GM06990 (cell line): ENCODE measurements around the gene SCRG1.

Source experiments
- DNase-seq: peaks from one replicate; pipeline ENCODE4 v3.0.0-alpha.2; 2011; ENCODE audit not compliant: insufficient read length; ENCODE audit errors: extremely low read depth
- H3K27me3 ChIP-seq: replicated peaks from 2 replicates; pipeline ENCODE4 v1.6.0; 2011; ENCODE audit warnings: low read length; ENCODE audit not compliant: control insufficient read depth, insufficient read depth
- H3K36me3 ChIP-seq: 2 replicates; pipeline ENCODE4 v1.5.1; 2011; ENCODE audit warnings: low read length; ENCODE audit not compliant: control insufficient read depth, insufficient read depth
- H3K4me3 ChIP-seq: replicated peaks from 2 replicates; pipeline ENCODE4 v1.5.1; 2011; ENCODE audit warnings: low read depth, mild to moderate bottlenecking, control low read depth, low read length
- CTCF ChIP-seq: IDR thresholded peaks from 2 replicates; pipeline ENCODE4 v1.5.1; 2011; ENCODE audit warnings: low read length, control low read depth, mild to moderate bottlenecking, inconsistent platforms; ENCODE audit not compliant: insufficient read depth, poor library complexity, severe bottlenecking

Gene SCRG1

GRCh38 chr4:173357939-173358338 is 41.0 kb downstream of the SCRG1 start:
- TF ChIP-seq CTCF, result no peak
- no peak for DNase-seq
- no peaks in the 10 kb centered on the region for H3K36me3 ChIP-seq
- H3K27me3 ChIP-seq, result no peaks in the 10 kb centered on the region
- H3K4me3 ChIP-seq, result no peak overlapping the region

GRCh38 chr4:173347467-173347866 is 51.4 kb downstream of the SCRG1 start:
- Histone ChIP-seq H3K36me3 (no peaks in the 10 kb centered on the region), H3K27me3 (no peaks in the 10 kb centered on the region), H3K4me3 (no peak overlapping the region)
- DNase-seq, result no peak
- no peak for TF ChIP-seq CTCF

- H3K4me3 ChIP-seq, result no peak overlapping the region
- no peaks in the 10 kb centered on the region for H3K36me3 ChIP-seq
- no peaks in the 10 kb centered on the region for H3K27me3 ChIP-seq
- TF ChIP-seq CTCF, result no peak
- DNase-seq, result no peak
Observed at GRCh38 chr4:173346074-173346473, 52.8 kb downstream of the SCRG1 start.

GRCh38 chr4:173345648-173346047 is 53.3 kb downstream of the SCRG1 start:
- no peaks in the 10 kb centered on the region for H3K36me3 ChIP-seq
- no peak overlapping the region for H3K4me3 ChIP-seq
- no peak for DNase-seq
- TF ChIP-seq CTCF, result no peak
- no peaks in the 10 kb centered on the region for H3K27me3 ChIP-seq

- Histone ChIP-seq H3K36me3 (no peaks in the 10 kb centered on the region), H3K4me3 (no peak overlapping the region), H3K27me3 (no peaks in the 10 kb centered on the region)
- no peak for TF ChIP-seq CTCF
- DNase-seq, result no peak
Observed at GRCh38 chr4:173343832-173344397, 55.0 kb downstream of the SCRG1 start.

GRCh38 chr4:173337463-173337862 is 61.5 kb downstream of the SCRG1 start:
- Histone ChIP-seq H3K36me3 (no peaks in the 10 kb centered on the region), H3K4me3 (no peak overlapping the region), H3K27me3 (no peaks in the 10 kb centered on the region)
- no peak for DNase-seq
- TF ChIP-seq CTCF, result no peak
